ENCODE measurements around the gene DLAT.
"Not testable (repeated sequence)": the region's sequence is repeated elsewhere in the genome, so short reads cannot be mapped to it uniquely, and the experiment has no call there.

DNA sequence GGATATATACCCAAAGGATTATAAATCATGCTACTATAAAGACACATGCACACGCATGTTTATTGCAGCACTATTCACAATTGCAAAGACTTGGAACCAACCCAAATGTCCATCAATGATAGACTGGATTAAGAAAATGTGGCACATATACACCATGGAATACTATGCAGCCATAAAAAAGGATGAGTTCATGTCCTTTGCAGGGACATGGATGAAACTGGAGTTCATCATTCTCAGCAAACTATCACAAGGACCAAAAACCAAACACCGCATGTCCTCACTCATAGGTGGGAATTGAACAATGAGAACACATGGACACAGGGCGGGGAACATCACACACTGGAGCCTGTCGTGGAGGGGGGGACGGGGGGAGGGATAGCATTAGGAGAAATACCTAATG, 13.8 kb upstream of the DLAT start:
- TF ChIP-seq, protein P1, sequence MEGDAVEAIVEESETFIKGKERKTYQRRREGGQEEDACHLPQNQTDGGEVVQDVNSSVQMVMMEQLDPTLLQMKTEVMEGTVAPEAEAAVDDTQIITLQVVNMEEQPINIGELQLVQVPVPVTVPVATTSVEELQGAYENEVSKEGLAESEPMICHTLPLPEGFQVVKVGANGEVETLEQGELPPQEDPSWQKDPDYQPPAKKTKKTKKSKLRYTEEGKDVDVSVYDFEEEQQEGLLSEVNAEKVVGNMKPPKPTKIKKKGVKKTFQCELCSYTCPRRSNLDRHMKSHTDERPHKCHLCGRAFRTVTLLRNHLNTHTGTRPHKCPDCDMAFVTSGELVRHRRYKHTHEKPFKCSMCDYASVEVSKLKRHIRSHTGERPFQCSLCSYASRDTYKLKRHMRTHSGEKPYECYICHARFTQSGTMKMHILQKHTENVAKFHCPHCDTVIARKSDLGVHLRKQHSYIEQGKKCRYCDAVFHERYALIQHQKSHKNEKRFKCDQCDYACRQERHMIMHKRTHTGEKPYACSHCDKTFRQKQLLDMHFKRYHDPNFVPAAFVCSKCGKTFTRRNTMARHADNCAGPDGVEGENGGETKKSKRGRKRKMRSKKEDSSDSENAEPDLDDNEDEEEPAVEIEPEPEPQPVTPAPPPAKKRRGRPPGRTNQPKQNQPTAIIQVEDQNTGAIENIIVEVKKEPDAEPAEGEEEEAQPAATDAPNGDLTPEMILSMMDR (IDR thresholded peaks at IDR 0.05; ENCODE audit: low read depth, low read length): not testable (repeated sequence)
- not testable (repeated sequence) for TF ChIP-seq EZH2phosphoT487 (IDR thresholded peaks at IDR 0.05; ENCODE audit: low read depth)
